ENCODE data around the gene FAM98B.
"Not testable (repeated sequence)": the region's sequence is repeated elsewhere in the genome, so short reads cannot be mapped to it uniquely, and the experiment has no call there.

Gene FAM98B

DNA sequence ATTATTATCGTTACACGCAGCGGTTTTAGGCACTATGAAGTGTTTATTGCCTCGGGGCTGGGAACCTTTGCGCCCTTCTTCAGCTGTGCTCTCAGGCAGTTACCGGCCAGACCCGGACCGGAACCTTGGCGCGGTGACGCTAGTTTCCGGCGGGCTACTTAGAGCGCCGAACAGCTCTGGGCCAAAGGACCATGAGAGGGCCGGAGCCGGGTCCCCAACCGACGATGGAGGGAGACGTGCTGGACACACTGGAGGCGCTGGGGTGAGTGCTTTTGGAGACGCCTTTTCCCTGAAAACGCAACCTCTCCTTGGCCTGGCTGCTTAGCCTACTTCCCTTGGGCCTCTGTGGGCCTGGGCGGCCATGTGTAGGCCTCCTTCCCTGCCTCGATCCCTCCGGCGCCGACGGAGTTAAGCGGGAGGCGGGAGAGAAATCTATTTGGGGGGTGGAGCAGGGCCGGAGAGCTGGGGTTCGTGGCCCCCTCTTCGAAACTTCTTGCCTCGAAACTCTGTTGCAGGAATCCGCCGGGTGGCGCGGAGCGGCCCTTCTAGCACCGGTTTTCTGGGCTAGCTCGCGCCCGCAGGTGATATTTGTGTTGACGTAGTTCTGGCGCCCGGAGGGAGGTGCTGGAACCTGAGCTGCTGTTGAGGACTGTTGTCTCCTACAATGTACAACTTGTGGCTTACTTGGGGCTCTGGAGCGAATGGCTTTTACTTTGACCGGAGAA, at the start of gene FAM98B:
Gene FAM98B, plus strand, starts transcription at position 157 of the 725 bp plus-strand sequence. Its CDS starts 35 bp downstream, at position 192.
- DNase-seq: peak; percentile 96

DNA sequence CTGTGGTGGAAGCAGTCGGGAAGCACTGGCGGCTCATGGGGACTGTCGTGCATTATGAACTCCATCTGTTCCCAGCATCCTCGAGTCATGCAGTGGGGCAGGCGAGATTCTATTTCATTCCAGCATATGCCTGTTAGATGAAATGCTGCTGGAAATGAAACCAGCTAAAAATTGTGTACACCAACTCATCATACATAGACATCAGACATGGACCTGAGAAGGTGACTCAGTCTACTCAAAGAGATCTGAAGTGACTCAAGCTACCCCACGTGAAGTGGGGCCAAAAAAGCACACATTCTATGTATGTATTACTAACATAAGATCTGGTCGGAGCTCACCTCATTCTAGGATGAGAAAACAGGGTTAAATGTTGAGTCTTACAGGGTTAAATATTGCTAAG, 47.5 kb upstream of the FAM98B start:
- DNase-seq: no peak

GRCh38 chr15:38408576-38408975, 45.4 kb upstream of the FAM98B start:
- no peak for DNase-seq

DNA sequence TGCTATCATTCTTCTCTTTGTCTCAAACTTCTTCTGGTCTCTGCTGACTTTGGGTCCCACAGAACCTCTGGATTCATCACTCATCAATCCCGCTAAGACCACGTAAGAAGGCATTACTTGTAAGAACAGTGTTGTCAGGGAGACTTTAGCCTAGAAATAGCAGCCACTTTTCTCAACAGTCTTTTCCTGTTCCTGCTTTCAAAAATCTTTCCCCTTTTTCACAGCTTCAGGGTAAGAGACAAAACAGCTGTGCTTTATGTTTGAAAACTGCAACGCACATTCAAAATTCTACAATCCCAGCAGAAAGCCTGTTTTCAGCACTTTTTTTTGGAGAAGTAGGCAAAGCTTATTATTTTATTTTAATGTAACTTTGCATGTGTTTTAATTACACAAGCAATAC, 42.0 kb upstream of the FAM98B start:
- DNase-seq: no peak

DNA sequence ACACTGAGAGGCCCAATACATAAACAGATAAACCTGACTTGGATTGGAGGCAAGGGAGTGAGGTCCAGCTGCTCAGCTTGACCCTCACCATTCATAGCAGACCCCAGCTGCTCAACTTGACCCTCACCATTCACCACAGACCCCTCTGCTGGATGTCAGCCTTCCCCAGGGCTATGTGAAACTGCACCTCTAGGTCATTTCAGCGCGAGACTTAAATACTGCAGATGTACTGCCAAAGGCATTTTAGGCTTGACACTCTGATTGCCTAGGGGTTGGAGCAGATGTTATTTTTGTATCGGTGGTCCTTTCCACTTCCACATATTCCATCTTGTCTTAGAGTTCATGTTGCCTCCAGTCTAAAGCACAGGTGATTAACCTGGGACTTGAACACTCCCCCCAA, 41.5 kb upstream of the FAM98B start:
- no peak for DNase-seq

- no peak for DNase-seq
Measured at GRCh38 chr15:38414357-38414756, 39.6 kb upstream of the FAM98B start.

DNA sequence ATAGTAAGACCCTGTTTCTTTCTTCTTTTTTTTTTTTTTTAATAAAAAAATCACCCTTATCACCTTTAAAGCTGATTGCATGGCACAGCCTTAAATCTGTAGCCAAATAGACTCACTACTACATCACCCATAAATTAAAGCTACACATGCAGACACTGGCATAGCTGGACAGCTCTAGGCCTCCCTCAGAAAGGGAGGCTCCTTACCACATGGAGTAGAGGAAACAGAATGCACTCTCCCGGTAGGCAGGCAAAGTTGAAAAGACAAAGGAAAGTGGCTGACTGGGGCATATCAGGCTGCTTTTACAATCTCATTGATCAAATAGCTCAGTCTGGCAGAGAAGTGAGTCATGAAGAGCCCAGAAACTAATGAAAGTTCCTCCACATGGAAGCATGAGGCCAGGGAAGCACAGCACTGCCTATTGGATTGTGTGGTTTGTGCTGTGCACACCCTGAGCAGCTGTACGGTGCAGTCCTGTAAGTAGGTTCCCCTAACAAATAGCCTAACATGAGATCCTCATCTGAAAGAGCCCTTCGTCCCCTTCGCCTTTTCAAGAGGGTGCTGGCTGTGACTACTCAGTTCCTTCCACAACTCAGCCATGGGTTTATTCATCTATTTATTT, 32.7 kb upstream of the FAM98B start:
- DNase-seq: no peak

DNA sequence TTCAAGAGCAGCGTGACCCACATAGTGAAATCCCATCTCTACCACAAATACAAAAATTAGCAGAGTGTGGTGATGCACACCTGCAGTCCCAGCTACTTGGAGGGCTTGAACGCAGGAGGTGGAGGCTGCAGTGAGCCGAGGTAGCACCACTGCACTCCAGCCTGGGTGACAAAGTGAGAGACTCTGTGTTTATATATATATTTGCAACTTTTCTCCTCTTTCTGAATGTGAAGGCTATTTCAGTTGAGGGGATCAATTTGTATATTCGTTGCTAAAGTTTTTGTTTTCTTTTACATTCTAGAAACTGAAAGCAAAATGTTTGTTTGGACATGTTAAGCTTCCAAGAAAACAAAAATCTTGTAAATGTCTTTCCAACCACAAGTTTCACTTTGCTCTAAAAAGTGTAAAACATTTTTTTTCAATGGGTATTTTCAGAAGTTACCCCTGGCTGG, 29.8 kb upstream of the FAM98B start:
- no peak for DNase-seq

DNA sequence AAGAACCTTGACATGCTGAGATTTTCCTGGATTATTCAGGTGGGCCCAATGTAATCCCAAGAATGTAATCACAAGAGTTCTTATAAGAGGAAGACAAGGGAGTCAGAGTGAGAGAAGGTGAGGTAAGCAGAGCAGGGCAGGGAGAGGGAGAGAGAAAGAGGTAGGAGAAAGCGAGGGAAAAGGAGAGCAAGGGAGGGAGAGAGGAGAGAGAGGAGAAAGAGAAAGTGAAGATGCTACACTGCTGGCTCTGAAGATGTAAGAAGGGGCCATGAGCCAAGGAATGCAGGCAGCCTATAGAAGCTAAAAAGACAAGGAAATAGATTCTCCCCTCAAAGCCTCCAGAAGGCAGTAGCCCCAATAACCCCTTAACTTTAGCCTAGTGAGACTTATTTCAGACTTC, 28.7 kb upstream of the FAM98B start:
- DNase-seq: no peak

- no peak for DNase-seq
Measured at GRCh38 chr15:38427380-38427779, 26.5 kb upstream of the FAM98B start.

GRCh38 chr15:38430106-38430760, 23.7 kb upstream of the FAM98B start:
- no peak for DNase-seq

GRCh38 chr15:38436993-38437392, 16.9 kb upstream of the FAM98B start:
- DNase-seq: no peak

DNA sequence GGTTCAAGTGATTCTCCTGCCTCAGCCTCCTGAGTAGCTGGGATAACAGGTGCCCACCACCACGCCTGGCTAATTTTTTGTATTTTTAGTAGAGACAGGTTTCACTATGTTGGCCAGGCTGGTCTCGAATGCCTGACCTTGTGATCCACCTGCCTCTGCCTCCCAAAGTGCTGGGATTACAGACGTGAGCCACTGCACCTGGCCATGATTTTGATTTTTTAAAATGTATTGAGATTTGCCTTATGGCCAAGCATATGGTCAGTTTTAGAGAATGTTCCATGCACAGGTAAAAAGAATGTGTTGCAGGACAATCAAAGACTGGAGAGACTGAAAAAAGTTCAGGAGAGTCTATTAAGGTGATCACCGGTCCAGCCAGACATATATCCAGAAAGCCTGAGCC, 16.3 kb upstream of the FAM98B start:
- not testable (repeated sequence) for DNase-seq

DNA sequence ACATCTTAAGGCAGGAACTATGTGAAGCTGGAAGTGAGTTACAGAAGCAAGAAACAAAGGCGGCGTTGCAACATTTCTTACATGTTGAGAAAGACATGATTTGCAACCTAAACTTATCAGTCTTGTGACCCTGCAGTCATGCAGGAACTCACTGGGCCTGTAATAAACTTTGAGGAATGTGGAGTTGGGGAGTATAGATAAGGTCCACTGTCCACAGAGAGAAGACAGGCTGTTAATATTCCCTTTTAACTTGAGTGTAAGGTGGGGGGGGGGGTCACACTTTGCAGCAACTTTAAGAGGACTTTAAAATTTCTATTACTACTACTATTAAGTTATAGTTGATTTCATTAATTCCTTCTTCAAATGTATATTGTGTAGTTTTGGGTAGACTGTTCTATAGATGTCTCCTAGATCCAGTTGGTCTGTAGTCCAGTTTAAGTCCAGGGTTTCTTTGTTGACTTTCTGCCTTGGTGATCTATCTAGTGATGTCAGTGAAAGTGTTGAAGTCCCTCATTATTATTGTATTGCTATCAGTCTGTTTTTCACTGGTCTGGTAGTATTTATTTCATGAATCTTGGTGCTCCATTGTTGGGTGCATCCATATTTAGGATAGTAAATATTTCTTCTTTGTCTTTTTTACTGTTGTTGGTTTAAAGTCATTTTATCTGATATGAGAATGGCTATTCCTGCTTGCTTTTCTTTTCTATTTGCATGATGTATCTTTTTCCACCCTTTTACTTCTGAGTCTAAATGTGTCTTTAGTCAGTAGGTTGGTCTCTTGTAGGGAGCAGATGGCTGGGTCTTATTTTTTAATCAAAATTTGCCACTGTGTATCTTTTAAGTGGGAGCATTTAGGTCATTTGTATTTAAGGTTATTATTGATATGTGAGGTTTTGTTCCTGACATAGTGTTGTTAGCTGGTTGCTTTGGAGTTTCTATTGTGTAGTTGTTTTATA, 15.6 kb upstream of the FAM98B start:
- no peak for DNase-seq

GRCh38 chr15:38440353-38441129, 13.4 kb upstream of the FAM98B start:
- peak; percentile 70 for DNase-seq

- no peak for DNase-seq
Measured at GRCh38 chr15:38441130-38441519, 12.8 kb upstream of the FAM98B start.

GRCh38 chr15:38454696-38455090, 766 bp downstream of the FAM98B start:
- no peak for DNase-seq

DNA sequence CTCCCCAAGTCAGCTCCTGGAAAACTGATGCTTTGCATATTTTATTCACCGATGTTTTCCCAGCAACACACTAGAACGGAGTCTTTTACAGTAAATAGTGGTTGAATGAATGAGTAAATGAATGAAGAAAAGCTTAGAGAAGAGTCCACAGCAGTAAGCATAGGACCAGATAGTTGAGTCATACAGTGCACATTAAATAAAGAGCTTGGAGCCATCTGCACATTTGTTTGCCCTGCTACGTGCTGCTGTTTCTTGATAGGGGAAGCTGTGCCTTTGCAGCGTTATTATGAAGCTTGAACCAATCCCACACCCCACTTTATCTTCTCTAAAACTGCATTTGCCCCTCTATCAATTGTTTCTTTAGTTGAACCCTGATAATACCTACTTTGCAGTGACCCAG, 1.2 kb downstream of the FAM98B start:
- DNase-seq: no peak

DNA sequence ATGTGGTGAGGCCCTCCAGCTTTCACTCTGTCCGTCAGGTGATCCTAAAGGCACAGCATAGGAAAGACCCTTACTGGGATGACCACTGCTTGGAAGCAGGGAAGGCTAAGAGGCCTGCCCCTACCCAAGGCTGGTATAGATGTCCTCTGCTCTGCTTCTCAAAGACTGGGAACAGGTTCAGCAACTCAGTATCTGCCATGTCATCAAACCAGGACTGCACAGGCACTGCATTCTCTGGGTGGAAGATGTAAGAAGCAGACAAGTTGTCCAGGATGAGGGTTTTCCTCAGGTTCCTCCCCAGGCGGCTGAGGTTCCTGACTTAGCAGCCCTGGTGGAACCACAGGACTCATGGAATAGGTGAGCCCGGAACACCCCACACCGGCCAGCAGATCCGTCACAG, 4.7 kb downstream of the FAM98B start:
- no peak for DNase-seq

GRCh38 chr15:38459480-38459879, 5.6 kb downstream of the FAM98B start:
- no peak for DNase-seq

DNA sequence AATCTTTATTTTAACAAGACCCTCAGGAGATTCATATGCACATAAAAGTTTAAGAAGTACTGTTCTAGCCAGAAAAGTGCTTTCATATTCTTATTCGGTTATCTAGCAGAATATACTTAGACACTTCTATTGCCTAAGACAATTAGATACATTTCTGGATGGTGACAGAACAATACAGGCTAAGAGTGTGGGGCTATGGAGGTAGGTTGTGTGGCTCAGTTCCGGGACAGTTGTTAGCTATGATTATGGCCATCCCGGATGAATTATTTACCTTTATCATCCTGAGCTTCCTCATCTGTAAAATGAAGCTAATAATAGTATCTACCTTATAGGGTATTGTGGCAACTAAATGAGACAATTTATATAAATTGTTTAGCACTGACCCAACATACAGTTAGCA, 6.6 kb downstream of the FAM98B start:
- no peak for DNase-seq
